Stimulated activated CD8-positive, alpha-beta memory T cell treated with anti-CD3 and anti-CD28 coated beads, Interleukin-4, amount 100 ng/mL, for 1 hour (primary cell): ENCODE results near the gene MAPK1.
A peak's percentile ranks its signal among the peaks of the same experiment; 100 is the strongest.
"Not testable (repeated sequence)": the region's sequence is repeated elsewhere in the genome, so short reads cannot be mapped to it uniquely, and the experiment has no call there.

Experiments
- DNase-seq, 2 donors: peaks; one replicate each; pipeline ENCODE4 v3.0.0-alpha.2; 2020; ENCODE audit warnings: low read depth in 2 of 2, low spot score in 1 of 2

Gene MAPK1

GRCh38 chr22:21793716-21794115 lies 73.7 kb downstream of the MAPK1 start:
- not testable (repeated sequence) for DNase-seq

- DNase-seq: no peak
Observed at GRCh38 chr22:21791635-21792625, 75.5 kb downstream of the MAPK1 start.

DNA sequence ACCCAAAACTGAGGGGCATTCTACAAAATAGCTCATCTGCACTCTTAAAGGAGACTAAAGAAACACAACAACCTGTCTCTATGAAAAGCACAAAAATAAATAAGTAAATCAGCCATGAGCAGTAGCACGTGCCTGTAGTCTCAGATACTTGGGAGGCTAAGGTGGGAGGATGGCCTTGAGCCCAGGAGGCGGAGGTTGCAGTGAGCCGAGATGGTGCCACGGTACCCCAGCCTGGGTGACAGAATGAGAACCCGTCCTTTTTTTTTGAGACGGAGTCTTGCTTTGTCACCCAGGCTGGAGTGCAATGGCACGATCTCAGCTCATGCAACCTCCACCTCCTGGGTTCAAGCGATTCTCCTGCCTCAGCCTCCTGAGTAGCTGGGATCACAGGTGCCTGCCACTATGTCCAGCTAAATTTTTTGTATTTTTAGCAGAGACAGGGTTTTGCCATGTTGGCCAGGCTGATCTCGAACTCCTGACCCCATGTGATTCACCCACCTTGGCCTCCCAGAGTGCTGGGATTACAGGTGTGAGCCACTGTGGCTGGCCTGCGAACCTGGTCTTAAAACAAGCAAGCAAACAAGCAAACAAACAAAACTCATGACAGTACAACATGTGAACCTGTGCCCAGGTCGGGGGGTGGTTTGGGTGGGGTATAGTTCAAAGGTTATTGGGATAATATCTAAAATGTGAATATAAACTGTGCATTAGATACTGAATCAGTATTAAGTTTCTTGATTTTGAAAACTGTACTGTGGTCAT lies 76.4 kb downstream of the MAPK1 start:
- DNase-seq: not testable (repeated sequence)

- no peak for DNase-seq
Observed at GRCh38 chr22:21790359-21790758, 77.1 kb downstream of the MAPK1 start.

GRCh38 chr22:21787565-21787964 lies 79.9 kb downstream of the MAPK1 start:
- DNase-seq: not testable (repeated sequence)

DNA sequence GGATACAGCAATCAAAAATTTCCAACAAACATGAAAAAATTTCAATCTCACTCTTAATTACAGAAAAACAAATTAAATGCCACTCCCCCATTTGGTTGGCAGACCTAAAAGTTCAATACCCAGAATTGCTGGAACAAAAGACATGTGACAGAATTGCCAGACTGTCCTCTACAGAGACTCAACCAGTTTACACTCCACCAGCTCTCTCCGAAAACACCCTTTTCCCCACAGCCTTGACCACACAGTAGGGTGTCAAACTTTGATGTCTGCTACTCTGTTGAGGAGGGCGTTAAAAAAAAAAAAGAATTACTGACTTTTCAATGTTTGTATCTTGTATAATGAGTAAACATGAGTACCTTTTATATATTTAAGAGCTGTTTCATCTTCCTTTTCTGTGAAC lies 87.2 kb downstream of the MAPK1 start:
- DNase-seq: no peak

DNA sequence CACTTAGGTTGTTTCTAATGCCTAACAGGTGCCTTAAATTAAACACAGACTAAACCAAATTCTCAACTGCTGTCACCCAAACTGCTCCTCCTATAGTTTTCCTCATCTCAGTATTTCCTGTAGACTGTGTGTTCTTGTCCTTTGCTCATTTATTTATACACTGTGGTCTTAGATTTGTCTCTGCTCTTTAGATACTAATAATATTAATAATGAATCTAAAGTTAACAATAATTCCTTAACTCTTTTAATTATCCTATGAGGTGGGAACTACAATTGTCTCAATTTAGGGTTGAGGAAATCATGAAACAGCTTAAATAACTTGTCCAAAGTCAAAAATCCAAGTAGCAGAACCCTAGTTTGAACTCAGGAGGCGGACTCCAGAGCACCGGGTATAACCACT lies 88.0 kb downstream of the MAPK1 start:
- DNase-seq: no peak

DNA sequence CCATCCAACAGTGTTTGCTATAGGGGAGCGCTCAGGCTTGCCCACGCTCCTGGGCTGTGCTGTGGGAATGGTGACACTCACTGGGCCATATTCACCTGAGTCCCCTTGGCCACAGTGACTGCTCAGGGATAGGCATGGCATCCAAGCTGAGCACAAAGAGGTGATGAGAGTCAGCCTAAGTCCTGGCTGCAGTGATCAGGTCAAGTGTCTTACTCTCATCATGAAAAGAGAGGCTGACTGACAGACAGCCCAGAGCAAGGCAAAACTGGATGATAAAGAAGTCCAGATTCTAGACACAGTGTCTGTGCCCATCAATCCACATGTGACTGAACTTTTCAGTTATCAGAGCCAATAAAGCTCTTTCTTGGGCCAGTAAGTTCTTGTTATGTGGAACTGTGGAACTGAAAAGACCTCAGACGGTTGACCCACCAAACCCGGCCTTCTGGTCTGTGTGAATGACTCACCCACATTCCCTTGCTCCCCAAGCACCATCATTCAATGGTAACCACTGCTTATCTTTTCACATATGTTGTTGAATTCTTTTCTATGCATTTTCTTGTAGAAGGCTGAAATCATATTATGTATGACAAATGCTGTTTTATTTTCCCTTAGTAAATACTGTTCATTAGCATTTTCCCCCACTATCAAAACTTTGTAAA lies 88.6 kb downstream of the MAPK1 start:
- DNase-seq: no peak

- DNase-seq: no peak
Observed at GRCh38 chr22:21771631-21771976, 95.8 kb downstream of the MAPK1 start.

- DNase-seq: no peak
Observed at GRCh38 chr22:21768435-21768834, 99.0 kb downstream of the MAPK1 start.

DNA sequence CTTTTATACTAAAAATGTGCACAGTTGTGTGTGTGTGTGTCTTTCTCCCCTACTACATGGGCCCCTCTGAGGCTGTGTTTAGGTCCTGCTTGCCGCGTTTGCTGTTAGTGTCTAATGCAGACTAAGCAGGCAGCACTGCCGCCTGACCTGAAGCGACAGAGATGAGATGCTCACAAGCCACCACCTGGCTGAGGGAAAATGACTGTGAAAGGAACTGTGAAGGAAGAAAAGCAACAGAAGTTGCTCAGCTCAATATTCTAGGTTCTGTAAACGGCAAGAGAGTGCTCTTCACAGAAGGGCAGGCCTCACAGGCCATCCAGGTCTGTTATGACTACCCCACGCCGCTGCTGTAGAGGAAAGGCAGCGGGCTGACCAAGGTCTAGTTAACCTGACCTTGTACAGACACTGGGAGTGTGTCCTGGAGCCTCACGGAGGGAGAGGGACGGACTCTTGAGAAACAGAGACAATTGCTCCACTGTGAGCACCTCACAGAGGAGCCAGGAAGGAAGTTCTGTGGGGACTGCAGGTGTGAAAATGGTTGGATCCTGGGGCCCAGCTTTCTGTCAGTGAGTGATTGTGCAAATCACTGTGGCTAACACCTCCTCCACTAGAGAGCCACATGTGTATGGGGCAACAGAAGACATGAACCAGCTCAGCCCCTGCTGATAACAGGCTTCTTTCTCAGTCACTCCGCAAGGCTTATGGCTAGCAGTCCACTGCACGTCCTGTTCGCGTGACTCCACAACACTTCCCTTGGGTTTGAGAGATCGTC lies 100.6 kb downstream of the MAPK1 start:
- peak; percentile 28 to 46 for DNase-seq

DNA sequence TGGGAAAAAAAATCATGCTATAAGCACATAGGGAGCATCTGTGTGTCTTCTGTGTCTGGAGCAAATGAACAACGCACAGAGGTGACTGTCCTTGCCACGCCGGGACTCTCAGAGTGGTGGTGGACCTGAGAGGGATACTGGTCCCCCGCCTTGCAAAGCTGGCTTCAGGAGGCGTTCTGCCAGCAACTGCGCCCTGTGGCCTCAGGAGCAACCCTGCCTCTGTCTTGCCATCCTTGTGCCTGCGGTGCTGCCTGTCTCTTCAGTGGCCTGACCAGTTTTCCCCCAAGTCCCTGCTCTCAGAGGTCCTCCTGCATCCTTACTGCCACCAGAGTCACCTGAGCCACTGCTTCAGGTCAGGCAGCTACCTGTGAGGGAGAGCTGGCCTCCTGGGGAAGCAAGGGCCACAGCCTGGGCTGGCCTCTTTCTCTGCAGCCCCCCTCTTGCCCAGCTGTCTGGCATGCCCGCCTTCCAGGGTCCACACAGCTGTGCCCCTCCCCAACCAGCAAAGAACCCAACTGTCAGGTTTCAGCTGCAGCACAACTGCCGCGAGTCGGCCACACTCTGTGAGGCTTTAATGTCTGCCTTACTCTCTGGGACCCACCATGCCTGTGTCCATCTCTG lies 101.4 kb downstream of the MAPK1 start:
- no peak for DNase-seq

DNA sequence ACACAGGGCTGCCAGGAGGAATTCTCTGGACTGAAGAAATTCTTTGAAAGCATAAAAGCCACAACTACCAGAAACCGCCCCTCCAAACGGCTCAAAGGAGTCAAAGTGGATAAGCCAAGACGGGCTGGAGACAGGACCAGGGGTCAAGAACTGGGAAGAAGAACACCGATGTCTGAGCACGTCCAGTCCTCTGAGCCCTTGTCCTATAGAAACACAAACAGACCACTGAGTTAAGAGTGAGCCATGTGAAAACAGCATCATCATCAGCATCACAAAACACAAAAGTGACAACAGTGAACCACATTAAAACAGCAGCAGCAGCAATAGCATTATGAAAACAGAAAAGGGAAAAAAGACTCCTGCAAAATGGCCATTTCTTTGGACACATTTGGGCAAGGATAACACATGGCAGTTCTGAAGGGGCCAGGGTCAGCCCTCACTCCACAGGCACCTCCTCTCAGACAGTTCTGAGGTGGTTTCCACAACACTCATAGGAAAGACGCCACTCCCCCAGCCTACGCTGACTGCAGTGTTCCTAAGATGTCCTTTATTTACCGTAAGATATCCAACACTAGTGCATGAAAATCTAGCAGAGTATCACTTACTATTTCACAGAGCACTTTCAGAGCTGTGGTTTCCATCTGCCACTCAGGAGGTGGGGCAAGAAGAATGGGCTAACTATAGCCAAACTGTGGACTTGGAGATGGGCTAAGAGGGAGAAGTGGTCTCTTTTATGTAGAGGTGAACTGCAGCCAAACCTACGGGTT lies 103.2 kb downstream of the MAPK1 start:
- no peak for DNase-seq

DNA sequence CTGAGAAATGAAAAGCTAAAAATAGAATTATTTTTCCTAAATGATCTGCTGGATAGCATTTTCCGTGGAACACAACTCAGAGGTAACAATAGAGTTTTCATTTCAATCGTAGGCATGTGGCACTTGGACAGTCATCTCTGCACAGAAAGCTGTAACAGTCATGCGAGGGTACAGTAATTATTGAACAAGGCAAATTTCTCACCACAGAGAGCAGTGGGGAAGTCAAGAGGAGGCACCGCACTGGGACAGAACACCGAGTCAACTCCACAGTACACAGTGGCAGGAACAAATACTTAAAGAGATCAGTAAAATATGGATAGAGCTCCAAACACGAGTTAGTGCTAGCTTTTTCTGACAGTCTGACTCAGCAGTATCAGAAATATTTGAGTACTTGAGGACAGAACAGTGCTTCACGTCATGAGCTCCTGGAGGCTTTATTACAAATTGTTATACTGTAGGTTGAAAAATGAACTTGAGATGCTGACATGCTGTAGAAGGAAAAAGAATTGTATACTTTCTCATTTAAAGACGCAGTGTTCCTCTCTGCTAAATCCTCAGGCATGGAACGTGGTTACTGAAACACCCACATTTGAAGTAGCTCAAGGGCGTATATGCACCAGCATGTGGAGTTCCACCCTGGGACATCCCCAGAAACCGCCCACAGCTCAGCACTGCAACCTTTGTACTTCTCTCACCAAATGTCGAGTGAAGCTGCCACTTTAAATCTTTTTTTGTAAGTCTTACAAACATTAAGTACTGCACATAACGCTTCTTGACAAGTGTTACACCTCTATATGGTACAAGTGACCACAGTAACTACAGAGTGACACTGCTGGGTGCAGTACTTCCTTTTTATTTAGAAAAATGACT lies 104.5 kb downstream of the MAPK1 start:
- no peak for DNase-seq

DNA sequence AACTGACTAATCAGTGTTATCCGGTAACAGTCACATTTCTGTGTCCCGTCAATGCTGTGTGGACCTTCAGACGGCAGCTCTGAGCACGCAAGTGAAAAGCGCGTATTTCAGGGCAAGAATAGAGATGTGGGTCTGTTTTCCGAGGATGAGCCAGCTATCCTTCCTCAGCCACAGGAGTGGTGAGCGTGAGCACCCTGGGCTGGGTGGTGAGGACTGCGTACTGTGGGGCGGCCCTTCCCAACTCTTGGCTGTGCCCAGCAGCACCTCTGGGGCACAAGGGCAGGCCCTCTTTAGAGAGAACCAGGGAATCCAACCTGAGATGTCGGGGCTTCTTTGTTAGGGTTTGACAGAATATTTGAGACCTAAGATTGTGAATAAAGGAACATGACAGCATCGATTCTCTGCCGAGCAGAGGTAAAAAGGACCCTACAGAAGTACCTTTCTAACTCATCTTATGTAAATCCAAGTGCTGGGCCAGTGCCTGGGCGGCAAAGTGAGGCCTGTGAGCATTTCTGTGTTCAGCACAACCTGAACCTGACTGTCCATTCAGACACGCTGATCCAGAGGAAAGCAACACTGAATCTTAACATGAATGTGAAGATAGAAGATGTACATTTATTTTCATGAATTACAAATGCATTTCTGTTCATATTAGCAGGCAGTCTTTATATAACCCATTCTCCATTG lies 105.3 kb downstream of the MAPK1 start:
- no peak for DNase-seq

- no peak for DNase-seq
Observed at GRCh38 chr22:21761086-21761485, 106.4 kb downstream of the MAPK1 start.

DNA sequence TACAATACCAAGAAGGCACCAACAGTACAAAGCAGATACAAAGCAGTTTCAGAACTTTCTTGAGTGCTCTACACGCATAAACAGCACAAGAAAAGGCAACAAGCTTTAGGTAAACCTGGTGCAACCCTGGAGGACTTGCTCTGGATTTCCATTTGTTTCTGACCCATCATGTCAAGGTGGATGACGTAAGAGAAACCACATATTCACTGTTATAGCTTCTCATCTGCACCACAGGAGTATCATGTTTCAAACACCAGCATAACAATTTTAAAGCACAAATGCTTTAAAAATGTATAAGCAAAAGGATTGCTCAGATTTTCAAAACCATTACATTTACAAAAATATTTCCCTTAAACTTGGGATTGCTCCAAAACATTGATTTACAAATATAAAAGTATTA lies 106.8 kb downstream of the MAPK1 start:
- no peak for DNase-seq
